ENCODE results near the gene KIFAP3.

- TF ChIP-seq POLR2A (IDR thresholded peaks at IDR 0.05; ENCODE audit: low read length): no peak
- TF ChIP-seq GATA1 (IDR thresholded peaks at IDR 0.05; ENCODE audit: low read depth, low read length): no peak
Observed at GRCh38 chr1:169886422-169886821, 188.1 kb downstream of the KIFAP3 start.

Measured in erythroblast (primary cell).